Measurements from ENCODE around the gene CFAP251. TPM values are rescaled to one million over a fixed set of nuclear protein-coding genes. Genes with fewer than 3 reads are reported as not detected.
A peak's percentile ranks its signal among the peaks of the same experiment; 100 is the strongest.
"Not testable (repeated sequence)": the region's sequence is repeated elsewhere in the genome, so short reads cannot be mapped to it uniquely, and the experiment has no call there.

Gene CFAP251
- total RNA-seq, 1 experiment from 2014 or later: 0.44 TPM

DNA sequence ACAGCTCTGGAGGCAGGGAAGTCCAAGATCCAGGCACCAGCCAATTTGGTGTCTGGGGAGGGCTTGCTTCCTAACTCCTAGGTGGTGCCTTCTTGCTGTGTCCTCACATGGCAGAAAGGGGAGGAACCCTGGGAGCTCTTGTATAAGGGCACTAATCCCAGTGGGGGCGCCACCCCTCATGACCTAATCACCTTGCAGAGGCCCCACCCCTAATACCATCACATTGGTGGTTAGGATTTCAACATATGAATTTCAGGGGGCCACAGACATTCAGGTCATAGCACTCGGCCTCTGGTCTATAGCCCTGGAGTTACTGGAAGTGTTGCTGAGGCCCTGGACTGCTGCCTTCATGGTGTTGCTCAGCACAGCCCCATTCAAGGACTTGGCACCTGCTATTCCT lies 15.2 kb upstream of the CFAP251 start:
- no peak for DNase-seq (ENCODE audit: low spot score)
- in situ Hi-C loops (cut with HindIII; ENCODE audit: low sequenced_read_pairs): no loop called here

DNA sequence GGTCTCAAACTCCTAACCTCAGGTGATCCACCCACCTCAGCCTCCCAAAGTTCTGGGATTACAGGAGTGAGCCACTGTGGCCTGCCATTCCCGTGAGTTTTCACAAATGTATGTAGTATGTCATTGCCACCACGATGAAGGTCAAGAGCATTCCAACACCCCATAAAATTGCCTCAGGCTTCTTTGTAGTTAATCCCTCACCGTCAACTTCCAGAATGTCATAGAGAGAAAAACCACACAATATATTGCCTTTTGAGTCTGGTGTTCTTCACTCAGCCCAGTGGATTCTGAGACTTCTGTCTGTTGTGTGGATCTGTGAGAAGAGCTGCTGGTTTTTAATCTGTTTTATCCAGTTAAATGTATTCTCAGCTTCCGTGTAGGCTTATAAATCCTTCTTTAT lies 12.6 kb upstream of the CFAP251 start:
- in situ Hi-C loops (cut with HindIII; ENCODE audit: low sequenced_read_pairs): no loop called here
- no peak for DNase-seq (ENCODE audit: low spot score)

DNA sequence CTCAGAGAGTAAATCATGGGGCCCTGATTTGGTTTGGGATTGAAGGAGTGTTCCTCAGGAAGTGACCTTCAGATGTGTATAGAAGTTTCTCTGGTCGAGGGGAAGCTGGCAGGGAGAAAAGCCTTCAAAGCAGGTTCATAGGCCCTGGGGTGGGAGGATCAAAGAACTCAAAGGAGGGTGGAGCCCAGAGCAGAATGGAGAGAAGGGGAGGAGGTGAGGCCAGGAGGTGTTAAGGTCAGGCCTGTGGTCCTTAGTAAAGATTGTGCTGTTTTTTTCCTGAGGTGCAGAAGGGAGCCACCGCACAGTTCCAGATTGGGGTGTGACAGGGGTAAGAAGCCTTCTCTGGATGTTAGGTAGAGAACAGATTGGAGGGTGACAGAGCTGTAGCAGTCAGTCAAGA lies 9.7 kb upstream of the CFAP251 start:
- no peak for DNase-seq (ENCODE audit: low spot score)
- in situ Hi-C loops (cut with HindIII; ENCODE audit: low sequenced_read_pairs): no loop called here

DNA sequence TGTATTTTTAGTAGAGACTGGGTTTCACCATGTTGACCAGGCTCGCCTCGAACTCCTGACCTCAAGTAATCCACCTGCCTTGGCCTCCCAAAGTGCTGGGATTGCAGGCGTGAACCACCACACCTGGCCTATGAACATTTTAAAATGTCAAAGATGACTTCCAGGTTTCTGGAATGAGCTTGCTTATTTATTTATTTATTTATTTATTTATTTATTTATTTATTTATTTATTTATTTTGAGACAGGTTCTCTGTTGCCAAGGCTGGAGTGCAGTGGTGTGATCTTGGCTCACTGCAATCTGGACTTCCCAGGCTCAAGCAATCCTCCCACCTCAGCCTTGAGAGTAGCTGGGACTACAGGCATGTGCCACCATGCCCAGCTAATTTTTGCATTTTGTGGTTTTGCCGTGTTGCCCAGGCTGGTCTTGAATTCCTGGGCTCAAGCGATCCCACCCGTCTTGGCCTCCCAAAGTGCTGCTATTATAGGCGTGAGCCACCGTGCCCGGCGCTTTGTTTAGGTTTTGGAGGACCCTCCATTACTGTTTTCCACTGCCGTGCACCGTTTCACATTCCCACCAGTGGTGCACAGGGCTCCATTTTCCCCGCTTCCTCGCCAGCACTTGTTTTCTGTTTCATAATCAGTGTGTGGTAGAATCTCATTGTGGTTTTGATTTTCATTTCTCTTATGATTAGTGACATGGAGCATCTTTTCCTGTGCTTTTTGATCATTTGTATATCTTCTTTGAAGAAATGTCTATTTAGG lies 6.4 kb upstream of the CFAP251 start:
- DNase-seq (ENCODE audit: low spot score): no peak
- in situ Hi-C loops (cut with HindIII; ENCODE audit: low sequenced_read_pairs): no loop called here

DNA sequence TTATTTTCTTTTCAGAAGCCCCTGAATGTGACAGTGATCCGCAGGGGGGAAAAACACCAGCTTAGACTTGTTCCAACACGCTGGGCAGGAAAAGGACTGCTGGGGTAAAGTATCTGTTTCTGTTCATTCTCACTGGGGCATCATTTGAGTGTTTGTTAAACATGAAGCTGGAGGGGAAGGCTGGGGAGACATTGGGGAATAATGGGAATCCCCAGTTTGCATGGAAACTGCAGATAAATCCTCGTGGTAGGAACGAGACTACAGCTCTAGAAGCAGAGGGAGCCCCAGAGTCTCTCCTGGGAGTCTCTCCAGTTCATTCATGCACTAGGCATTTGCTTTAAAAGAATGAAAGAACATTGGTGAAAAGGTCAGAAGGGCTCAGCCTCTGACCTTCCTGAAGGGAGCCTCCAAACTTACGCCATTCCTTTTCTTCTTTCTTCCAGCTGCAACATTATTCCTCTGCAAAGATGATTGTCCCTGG lies 2.5 kb upstream of the CFAP251 start:
- in situ Hi-C loops (cut with HindIII; ENCODE audit: low sequenced_read_pairs): no loop called here
- DNase-seq (ENCODE audit: low spot score): no peak

DNA sequence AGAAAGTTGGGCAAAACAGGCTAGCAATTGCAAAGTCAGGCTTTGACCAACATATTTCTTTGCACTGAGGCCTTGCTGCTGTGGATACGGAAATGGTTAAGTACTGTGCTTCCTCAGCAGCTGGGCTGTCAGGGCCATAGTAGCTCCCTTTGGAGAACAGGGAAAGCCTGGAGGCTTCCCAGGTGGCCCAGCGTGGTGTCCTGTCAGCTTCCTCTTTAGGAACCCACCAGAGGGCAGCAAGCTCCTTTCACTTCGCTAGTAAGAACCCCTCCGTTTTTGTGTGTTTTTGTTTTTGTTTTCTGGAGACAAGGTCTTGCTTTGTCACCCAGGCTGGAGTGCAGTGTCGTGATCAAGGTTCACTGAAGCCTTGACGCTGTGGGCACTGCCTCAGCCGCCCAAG lies 1.7 kb upstream of the CFAP251 start:
- in situ Hi-C loops (cut with HindIII; ENCODE audit: low sequenced_read_pairs): no loop called here
- peak; percentile 40 for DNase-seq (ENCODE audit: low spot score)

DNA sequence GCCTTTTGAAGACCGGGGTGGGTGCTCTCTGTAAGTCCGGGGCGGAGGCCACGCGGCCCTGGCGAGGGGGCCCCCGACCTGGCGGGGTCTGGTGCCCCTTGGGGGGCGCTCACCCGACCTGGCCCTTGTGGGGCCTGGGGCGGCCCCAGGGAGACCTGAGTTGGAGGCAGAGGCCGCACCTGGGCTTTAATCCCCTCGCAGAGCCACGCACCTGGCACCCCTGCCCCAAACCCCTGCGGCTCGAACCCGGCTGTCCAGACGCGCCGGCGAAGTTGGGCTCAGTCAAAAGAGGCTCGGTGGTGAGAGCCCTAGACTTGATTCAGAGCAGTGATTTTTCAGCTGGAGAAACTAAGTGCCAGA lies 267 bp downstream of the CFAP251 start:
- in situ Hi-C loops (cut with HindIII; ENCODE audit: low sequenced_read_pairs): no loop called here

DNA sequence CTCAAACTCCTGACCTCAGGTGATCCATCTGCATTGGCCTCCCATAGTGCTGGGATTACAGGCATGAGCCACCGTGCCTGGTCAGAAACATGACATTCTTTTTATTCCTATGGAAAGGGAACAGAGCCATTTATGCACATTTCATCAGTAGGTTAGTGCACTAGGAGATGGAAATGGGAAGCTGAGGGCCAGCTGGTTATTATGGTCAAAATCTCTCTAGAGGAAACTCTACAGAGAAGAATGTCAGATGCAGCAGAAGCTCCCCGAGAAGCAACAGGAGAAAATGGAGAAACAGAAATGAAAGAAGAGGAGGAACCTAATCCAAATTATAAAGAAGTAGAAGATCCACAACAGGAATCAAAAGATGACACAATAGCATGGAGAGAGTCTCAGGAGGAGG lies 2.7 kb downstream of the CFAP251 start:
- in situ Hi-C loops (cut with HindIII; ENCODE audit: low sequenced_read_pairs): no loop called here
- no peak for DNase-seq (ENCODE audit: low spot score)

More for the DNA sequence above, 267 bp downstream of the CFAP251 start:
- DNase-seq (ENCODE audit: low spot score): no peak

DNA sequence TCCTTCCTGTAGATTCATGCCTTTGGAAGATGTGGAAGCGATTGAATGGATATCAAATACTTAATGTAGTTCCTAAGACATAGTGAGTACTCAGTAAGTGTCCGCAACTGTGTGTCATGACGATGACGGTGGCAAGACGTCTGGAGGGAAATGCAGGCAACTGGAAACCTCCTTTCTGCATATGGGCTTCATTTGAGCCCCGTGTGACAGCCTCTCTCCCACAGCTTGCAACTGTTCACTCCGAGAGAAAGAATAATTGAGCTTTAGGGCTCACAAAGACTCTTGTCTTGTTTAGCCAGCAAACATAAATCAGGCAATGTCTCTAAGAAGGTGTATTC lies 6.9 kb downstream of the CFAP251 start:
- peak; percentile 50 for DNase-seq (ENCODE audit: low spot score)
- in situ Hi-C loops (cut with HindIII; ENCODE audit: low sequenced_read_pairs): no loop called here

DNA sequence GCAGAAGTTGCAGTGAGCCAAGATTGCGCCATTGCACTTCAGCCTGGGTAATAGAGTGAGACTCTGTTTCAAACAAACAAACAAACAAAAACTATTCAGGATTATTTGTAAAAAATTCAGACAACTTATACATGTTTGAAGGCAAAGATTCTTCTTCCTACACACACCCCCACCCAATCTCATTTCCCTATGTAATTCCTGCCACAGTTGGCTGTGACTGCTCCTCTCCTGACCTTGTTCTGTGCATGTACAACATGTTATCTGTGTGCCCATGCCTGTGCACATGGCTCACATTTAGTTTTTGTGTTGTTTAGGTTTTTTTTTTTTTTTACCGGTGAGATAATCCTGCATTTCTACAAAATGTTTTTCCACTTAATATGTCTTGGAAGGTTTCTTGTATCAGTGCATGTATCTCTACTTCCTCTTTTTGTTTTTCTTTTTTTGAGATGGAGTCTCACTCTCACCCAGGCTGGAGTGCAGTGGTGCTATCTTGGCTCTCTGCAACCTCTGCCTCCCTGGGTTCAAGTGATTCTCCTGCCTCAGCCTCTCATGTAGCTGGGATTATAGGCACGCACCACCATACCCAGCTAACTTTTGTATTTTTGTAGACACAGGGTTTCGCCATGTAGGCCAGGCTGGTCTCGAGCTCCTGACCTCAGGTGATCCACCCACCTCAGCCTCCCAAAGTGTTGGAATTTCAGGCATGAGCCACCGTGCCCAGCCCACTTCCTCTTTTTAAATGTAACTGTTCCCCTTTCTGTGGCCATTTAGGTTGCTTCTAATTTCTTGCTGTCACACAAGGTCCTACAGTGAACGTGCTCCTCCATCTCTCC lies 8.7 kb downstream of the CFAP251 start:
- in situ Hi-C loops (cut with HindIII; ENCODE audit: low sequenced_read_pairs): no loop called here
- no peak for DNase-seq (ENCODE audit: low spot score)

DNA sequence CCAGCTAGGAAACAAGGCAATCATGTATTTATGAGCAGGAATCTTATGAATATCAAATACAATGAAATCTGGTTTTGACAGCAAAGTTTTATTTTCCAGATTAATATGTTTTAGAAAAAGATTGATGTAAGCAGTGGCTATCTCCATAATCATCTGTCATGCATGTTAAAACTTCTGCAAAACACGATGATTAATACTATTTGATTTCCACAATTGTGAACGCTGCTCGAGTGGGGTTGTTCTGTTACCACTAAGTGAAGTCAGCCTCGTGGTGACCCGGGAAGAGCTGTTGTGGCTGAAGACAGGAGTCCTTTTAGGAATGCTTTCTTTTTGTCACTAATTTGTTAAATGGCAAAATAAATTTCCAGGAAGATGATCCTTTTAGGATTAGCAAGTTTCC lies 9.4 kb downstream of the CFAP251 start:
- DNase-seq (ENCODE audit: low spot score): no peak
- in situ Hi-C loops (cut with HindIII; ENCODE audit: low sequenced_read_pairs): no loop called here

DNA sequence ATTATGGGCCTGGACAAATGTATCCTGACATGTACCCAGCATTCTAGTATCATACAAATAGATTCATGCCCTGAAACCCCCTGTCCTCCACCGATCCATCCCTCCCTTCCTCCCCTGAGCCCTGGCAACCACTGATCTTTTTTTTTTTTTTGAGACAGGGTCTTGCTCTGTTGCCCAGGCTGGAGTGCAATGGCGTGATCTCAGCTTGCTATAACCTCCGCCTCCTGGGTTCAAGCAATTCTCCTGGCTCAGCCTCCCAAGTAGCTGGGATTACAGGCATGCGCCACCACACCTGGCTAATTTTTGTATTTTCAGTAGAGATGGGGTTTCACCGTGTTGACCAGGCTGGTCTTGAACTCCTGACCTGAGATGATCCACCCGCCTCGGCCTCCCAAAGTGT lies 11.2 kb downstream of the CFAP251 start:
- DNase-seq (ENCODE audit: low spot score); in situ Hi-C loops (cut with HindIII; ENCODE audit: low sequenced_read_pairs): not testable (repeated sequence)

DNA sequence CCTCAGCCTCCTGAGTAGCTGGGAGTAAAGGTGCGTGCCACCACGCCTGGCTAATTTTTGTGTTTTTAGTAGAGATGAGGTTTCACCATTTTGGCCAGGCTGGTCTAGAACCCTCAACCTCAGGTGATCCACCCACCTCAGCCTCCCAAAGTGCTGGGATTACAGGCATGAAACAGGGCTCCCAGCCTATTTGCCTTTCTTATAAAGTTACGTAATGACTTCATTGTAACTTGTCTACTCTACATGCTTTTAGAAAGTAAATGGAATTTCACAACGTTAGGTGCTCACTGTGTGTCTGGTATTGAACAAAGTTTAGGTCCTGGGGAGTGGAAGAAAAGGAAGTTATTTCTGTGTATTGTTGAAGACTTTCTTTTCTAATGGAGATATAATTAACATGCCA lies 12.5 kb downstream of the CFAP251 start:
- DNase-seq (ENCODE audit: low spot score): no peak
- in situ Hi-C loops (cut with HindIII; ENCODE audit: low sequenced_read_pairs): no loop called here

DNA sequence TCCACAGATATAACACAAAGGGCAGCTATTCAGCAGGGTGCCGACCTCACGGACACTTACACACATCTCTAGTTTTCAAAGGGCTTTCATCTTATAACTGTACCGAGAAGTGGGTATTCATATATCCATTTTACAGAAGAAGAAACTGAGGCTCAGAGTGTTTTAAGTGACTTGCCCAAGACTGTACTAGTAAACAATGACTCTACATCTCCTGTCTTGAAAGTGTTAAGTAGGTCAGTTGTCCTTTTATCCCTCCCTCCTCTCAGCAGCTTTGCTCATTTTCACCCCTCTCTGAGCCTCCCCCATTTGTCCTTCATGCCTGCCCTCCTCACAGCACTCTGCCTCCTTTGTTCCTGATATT lies 13.8 kb downstream of the CFAP251 start:
- in situ Hi-C loops (cut with HindIII; ENCODE audit: low sequenced_read_pairs): no loop called here
- no peak for DNase-seq (ENCODE audit: low spot score)

DNA sequence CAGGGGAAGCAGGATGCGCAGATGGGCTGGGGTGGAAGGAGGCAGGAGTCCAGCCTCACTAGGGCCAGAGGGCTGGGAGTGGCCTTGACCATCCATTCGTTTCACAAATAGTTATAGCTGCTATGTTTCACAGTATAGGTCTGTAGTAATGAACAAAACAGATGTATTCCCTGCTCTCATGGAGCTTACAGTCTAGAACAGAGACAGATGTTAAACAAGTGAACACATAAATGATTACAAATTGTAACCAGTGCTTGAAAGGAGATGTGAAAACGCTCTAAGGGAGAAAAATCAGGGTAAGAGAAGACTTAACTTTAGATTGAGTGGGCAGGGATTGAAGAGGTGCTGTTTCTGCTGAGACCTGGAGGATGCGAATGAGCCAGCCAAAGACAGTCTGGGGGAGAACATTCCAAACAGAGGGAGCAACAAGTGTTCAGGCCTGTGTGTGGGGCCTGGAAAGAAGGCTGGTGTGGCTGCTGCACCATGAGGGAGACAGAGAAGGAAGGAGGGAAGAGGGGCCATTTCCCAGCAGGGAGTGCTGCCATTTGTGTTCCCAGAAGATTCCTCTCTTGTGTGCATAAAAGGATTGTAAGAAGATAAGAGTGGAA lies 14.6 kb downstream of the CFAP251 start:
- DNase-seq (ENCODE audit: low spot score): no peak
- in situ Hi-C loops (cut with HindIII; ENCODE audit: low sequenced_read_pairs): no loop called here

DNA sequence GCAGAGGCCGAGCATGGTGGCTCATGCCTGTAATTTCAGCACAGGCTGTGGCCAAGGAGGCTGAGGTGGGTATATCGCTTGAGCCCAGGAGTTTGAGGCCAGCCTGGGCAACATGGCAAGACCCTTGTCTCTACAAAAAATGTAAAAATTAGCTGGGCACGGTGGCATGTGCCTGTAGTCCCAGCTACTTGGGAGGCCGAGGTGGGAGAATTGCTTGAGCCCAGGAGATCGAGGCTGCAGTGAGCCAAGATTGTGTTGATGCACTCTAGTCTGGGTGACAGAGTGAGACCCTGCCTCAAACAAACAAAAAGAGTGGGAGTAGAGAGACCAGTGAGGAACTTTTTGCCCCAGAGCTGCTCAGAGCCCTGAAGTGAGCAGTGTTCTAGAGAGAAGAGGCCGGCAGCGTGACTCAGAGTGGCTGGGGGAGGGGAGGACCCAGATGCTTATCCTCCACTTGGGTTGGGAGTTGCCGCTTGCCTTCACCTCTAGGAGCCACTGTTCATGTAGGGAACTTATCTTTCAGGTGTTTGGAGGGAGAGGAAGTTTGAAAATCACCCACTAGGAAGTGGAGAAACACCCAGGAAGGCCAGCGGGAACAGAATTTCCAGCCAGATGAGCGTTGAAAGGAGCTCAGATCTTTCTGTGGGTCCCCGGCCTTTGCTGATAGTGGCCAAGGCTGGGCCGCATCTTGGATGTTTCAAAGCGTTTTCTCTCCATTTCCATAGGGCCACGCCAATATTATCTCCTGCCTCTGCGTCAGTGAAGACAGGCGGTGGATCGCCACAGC lies 15.3 kb downstream of the CFAP251 start:
- in situ Hi-C loops (cut with HindIII; ENCODE audit: low sequenced_read_pairs): no loop called here
- no peak for DNase-seq (ENCODE audit: low spot score)

DNA sequence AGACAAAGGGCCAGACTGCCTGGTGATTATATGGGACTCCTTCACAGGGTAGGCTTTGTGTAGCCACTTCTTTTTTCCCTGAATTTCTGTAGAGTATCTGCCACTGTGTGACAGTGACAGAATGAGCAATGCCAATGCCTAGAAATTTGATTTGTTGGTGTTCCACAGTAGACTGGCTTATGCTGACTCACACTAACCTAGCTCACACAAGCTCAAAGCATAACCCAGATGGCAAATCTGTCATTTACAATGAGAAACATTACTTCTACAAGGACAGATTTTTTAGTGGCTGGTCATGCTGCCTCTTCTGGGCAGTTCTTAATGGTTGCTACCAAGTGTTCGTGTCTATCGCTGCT lies 15.9 kb downstream of the CFAP251 start:
- in situ Hi-C loops (cut with HindIII; ENCODE audit: low sequenced_read_pairs): no loop called here
- DNase-seq (ENCODE audit: low spot score): no peak

DNA sequence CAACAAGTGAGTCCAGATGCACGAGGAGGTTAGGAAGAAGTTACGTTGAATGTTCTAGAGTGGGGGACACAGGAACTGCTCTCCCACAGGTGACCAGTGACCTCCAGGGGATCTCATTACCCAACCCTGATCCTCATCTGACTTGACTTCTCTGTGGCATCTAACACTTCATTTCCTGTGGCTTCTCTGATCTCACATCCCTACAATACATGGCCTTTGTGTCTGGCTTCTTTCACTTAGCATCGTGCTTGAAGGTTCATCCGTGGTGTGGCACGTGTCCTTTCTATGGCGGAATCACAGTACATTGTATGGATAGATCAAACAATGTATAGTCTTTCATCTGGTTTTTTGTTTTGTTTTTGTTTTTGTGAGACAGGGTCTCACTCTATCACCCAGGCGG lies 19.3 kb downstream of the CFAP251 start:
- no peak for DNase-seq (ENCODE audit: low spot score)
- in situ Hi-C loops (cut with HindIII; ENCODE audit: low sequenced_read_pairs): no loop called here

DNA sequence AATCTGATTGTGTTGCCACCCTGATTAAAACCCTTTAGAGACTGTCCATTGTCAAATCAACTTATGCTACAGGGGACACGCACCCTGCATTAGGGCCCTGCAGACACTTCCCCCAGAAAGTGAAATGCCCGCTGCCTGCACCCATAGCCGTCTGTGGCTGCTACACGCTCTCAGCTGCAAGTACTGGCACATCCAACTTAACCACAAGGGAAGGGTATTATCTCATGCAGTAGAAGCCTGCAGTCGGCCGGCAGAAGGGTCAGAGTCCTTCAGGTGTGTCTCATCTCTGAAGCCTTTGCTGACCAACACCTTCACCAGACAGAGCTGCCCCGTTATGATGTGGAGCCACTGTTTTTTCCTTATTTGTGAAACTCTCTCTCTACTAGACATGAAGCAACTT lies 20.8 kb downstream of the CFAP251 start:
- in situ Hi-C loops (cut with HindIII; ENCODE audit: low sequenced_read_pairs): no loop called here
- no peak for DNase-seq (ENCODE audit: low spot score)
